Occipital lobe (tissue), 2 donors: ENCODE data around the gene LOXHD1. TPM values are rescaled to one million over a fixed set of nuclear protein-coding genes. Genes with fewer than 3 reads are reported as not detected.

Source experiments
- DNase-seq: peaks from one replicate; lab custom pipeline; 2025; lab: John Stamatoyannopoulos, UW
- total RNA-seq: library from RNA; depleted of rRNA; stranded (reverse); fragments of >200 nt; gene quantifications from one replicate; pipeline ENCODE4 v1.2.3, GENCODE V29; 2014

LOXHD1 gene
- total RNA-seq, 1 donor from 2014 or later, result 0.16 TPM

DNA sequence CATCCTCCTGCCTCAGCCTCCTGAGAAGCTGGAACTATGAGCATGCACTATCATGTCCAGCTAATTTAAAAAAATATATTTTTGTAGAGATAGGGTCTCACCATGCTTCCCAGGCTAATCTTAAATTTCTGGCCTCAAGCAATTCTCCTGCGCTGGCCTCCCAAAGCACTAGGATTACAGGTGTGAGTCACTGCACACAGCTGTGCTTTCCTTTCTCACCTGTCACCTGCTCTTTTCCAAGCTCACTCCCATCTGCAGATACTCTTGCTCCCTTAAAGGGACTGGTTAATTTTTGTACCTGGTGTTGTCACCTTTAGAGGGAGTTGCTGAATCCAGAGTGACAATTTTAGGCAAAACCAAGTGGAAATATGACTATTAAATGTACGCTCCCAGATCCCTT, 178.2 kb downstream of the LOXHD1 start:
- no peak for DNase-seq

DNA sequence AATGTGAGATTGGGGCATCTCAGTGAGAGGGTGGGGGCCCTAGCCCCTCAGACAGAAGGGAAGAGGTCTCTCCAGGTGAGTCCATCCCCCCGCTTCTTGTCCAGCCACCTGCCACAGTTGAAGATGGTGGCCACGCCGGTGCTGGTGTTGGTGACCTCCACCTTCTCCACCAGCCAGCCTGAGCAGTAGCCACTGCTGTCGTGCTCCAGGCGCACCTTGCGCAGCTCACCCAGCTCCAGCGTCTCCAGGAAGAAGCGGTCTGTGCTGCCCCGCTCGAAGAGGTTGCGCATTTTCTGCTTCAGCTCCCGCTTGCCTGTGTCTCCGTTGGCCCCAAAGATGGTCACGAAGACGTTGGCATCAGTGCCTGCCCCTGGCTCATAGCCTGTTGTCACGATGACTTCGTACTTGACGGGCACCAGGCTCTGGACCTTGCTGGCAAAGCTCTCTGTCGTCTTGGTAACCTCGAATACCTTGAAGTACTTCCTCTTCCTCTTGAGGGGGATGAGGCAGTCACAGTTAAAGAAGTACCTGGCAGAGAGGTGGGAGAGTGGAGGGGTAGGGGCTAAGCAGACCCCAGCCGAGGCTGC, 179.5 kb downstream of the LOXHD1 start:
- DNase-seq, result no peak

DNA sequence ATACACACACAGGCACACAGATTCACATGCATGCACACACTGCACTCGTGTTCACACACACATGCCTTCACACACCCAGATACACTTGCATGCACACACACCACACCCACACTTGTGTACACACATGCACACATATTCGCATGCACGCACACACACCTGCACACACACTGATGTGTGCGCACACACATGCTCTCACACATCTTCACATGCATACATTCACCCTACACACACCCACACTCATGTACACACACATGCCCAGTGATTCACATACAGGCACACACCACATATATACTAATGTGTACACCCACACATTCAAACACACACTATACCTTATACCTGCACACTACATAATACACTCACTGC, 181.6 kb downstream of the LOXHD1 start:
- no peak for DNase-seq

DNA sequence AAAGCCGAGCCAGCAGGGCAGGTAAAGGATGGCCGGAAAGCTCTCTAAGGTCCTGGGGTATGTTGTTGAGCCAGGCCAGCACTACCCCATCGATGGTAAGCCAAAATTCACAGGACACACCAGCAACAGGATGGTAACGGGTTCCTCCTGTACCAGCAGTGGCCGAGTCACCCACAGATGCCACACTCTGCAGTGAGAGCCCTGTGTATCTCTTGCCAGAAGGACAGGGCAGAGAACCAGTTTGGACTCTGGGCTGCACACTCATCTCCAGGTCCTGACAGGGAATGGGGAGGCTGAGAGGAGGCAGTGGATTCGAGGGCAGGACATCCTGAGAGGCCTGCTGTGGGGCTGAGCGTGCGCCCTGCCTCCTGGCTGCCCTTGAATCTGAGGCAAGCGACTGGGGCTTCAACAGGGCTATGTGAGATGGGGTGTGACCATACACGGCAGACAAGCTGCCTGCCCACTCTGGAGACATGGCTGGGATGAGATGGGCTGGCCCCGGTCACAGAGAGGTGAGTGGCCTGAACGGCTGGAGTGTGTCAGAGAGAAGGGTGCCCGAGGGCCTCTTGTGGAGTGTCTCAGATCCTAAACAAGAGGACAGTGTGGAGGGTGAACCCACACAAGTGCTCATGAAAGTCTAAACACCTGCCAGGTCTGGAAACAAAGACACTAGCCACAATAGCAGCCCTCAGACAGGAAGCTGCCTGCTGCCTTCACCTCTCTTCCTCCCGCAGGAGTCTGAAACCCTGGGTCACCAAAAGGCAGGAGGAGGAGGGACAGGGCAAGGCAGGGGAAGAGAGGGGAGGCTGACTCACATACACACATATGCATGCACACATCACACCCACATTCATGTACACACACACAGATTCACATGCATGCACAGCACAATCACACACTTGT, 182.3 kb downstream of the LOXHD1 start:
- no peak for DNase-seq

DNA sequence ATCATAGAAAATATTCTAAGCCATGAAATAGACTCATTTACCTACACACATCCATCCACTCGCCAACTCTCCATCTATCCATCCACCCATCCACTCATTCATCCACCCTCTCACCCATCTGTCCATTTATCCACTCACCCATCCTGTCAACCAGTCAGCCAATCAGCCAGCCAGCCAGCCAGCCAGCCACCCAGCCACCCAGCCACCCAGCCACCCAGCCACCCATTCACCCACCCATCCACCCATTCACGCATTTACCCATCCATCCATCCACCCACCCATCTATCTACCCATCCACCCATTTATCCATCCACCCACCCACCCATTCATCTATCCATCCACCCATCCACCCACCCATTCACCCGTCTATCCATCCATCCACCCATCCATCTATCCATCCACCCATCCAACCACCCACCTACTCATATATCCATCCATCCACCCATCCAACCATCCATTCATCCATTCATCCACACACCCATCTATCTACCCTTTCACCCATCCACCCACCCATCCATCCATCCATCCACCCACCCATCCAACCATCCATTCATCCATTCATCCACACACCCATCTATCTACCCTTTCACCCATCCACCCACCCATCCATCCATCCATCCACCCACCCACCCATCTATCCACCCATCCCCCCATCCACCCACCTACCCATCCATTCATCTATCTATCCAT, 185.1 kb downstream of the LOXHD1 start:
- DNase-seq, result no peak

DNA sequence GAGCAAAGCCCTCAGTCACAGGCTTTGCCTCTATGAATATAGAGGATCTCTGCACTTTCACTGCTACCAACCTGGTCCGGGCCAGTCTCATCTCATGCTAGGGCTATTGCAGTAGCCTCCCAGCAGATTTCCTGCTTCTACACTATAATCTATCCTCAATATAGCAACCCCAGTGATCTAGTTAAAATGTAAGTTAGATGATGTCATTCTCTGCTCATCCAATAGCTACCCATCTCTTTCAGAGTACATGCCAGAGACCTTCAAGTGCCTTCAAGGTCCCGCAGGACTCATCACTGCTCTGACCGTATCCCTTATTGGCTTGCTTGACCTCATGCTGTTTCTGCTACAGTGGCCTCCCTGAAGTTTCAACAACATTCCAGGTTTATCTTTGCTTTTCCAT, 186.3 kb downstream of the LOXHD1 start:
- DNase-seq, result no peak

DNA sequence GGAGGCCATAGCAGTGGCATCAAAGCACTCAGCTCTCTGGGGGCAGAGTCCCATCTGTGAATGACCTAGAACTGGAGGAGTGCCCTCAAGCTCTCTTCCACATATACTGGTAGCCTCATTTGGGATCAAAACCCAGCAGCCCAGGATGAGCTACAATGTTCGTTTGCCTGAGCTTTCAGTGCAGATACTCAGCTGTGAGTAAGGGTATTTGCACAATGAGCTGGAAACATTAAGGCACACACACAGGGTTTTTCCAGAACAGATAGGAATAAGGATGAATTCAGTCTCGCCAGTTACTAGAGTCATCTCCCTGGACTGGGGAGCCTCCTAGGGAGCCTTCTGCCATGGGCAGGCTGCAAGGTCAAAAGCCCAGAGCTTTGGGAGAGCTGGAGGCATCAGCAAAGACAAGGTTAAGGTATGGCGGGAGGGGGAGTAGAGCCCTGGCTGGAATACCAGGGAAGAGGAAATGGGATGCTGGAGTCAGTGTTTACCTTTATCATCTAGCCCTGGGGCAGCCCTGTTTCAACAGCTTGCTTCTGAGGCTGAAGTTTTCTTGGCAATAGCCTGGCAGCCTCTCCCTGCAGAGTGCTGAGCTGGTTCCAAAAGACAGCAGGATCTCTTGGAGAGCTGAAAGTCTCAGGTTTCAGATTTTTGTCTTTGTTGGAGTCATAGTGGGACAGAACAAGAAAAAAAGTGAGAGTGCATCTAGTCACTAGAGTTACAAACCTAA, 187.7 kb downstream of the LOXHD1 start:
- DNase-seq, result no peak

DNA sequence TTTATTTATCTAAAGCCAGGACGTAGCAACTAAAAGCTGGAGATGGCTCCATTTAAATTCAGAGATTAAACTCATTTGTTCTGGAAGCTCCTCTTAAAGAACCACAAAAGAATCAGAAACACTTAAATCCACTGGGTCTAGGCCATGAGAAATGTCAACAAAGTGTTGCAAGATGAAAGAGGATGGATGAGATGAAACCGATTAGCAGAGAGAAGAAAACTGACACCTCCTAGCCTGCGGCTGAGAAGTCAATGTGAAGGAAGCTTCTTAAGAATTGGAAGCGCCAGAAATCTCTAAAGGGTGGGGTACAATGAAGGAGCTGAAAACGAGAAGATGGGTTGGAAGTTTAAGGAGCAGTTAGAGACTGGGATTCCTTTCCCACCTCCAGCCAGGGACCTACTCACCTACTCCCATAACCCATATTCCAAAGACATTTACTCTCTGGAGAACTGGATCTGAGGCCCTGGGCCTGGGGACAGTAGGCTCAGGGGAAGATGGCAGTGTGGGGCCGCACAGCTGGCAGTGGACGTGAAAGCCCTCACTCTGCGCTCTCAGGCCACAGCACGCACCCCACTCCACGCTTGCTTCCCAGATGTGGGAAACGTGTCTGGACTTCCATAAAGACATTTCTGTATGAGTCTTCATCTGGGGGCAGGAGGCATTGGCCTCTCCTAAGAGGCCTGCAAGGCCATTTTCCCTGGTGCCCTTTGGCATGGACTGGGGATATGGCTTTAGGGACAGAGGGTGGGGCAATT, 188.4 kb downstream of the LOXHD1 start:
- DNase-seq, result no peak

DNA sequence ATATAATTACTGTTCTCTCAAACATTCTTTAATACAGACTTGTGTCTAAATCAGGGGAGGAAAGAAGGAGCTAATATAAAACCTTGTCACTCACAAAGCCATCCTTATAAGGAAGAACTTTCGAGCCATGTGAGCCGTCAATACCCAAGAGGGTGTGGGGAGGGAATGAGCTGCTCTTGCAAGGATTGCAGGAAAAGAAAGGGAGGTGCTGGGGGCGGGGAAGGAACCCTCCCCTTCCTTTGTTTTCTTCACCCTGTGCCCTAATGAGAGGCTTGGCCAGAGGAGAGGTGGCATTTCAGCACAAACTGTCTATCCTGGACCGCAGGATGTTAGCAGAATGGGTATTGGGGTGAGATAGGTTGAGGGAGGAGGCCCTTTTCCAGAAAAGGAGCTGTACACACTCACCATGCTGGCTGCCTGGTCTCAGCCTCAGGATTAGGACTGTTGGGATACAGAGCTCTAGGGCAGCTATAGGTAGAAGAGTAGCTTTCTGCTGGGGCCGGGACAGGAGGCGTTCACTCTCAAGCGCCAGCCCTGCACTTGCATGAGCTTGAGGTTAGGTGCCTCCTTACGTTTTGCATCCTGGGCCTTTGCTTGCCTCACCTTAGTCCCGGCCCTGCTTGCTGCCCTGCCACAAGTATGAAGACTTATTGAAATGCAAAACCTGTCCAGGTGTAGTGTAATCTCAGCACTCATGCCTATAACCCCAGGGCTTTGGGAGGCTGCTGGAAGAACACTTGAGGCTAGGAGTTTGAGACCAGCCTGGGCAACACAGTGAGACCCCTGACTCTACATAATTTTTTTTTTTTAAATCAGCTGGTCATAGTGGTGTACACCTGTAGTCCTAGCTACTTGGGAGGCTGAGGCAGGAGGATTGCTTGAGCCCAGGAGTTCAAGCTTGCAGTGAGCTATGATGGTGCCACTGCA, 190.5 kb downstream of the LOXHD1 start:
- DNase-seq, result no peak

DNA sequence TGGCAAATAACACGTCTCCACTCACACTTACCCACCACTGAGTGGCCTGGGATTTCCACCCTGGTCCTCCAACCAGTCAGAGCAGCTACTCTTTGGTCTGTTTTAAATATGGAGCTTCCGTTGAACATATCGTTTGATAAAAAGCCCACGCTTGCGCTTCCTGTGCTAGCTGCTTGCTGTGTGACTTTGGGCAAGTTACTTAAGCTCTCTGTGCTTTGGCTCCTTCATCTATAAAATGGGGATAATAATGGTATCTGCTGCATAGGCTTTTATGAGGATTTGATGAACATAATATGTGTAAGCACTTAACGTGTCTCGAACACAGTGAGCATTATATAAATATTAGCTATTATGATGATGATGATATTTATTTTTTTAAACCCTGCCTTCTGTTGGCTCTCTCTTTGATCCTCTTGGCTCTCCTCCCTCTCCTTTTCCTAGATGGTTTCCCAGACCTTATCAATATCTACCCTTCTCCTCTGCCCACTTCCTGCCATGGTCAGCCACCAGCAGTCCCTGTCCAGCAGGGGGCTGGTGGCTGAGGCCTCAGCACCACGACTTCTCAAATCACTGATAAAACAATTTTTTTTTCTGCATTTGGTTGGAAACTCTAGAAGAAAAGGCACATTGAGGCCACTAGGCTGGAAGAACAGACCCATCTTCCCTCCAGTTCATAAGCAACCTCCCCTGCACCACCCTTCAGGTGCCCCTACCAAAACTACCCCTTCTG, 191.9 kb downstream of the LOXHD1 start:
- no peak for DNase-seq

DNA sequence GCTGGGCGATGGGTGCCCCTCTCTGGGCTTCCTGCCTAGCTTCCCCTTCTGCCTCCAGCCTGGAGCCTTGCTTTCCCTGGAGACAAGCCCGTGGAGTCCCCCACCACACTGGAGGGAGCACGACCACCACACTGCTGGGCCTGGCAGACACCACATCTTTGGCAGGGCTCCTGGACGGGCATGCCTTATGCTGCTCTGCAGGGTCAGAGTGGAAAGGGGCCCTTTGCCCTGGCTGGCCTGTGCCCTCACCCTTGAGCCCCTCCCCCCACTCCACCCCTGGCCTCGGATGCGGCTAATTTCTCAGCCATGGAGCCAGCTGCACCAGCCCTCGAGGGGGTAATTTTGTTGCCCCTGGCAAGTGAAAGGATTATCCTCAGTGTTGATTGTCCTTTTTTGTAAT, 194.5 kb downstream of the LOXHD1 start:
- DNase-seq, result no peak

DNA sequence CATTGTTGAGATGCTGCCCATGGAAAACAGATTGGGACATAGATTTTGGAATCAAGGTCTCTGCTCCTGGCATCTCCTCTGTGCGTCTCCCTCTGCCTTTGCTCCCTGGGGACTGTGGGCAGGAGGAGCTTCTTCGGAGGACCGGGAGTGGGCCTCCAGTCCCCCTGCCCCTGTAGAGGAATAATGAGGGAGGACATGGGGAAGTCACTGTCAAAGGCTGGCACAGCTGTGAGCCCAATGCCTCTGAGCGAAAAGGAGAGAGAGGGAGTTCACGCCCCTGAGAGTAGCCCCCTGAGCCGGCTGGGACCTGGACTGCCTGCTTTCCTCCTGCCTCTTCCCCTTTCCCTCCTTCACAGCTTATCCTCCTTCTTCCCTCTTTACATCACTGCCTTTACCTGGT, 195.0 kb downstream of the LOXHD1 start:
- no peak for DNase-seq

DNA sequence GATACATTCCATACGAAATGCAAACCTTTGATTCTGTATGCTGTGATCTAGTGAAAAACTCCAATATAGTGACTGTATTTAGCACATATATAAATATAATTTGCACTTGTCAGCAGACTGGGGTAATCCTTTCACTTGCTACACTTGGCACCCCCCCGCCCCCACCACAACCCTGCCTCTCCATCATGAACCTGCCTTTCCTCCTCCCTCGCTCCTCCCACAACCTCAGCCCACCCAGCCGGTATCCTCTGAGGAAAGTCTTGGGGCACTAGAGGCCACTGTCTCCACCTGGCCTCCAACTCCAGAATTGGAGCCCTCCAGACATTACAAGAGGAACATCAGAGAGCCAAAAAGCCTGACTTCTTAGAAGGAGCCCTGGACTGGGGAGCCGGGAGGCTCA, 196.3 kb downstream of the LOXHD1 start:
- no peak for DNase-seq

DNA sequence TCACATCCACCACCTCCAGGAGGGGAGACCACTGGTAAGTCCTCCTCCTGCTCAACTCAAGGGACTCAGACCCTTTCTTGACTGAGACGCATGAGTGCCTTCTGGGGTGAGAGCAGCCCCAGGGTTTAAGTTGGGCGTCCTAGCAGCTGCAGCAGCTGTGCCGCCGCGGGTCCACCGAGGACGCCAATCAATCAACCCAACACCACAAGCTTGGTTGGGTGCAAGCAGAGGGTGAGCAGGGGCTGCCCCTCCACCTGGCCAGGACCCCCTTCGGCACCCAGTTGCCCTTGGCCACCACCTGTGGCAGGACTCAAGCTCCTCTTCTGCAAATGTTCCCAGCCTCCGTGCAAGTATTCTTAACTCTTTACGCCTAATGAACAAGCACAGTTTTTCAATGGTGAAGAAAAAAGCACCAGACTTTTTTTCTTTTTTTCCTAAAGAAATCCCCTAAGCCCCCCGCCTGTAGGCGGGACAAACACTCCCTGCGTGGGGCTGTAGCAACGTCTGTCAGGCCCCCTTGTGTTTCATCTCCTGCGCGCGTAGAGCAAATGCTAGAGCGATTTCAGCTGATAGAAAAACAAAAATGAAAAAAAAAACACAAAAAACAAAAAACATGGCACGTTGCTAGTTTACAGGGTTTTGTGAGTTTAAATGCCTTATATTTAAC, 197.1 kb downstream of the LOXHD1 start:
- no peak for DNase-seq

DNA sequence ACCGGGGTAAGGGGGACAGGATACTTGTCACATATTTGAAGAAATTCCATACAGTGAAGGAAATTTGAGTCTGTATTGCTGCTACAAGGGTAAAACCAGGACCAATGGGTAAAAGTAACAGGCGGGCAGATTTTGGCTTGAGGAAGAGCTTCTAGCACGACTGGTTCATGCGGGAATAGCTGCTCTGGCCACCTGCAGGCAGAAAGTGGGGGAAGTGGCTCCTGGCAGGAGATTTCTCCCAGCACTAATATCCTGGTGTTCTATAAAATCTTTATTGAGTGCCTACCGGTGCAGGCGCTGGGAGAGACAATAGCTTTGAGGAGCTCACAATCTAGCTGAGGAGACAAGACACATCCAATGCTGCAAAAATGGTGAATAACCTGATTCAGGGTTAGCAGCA, 198.5 kb downstream of the LOXHD1 start:
- DNase-seq, result no peak

DNA sequence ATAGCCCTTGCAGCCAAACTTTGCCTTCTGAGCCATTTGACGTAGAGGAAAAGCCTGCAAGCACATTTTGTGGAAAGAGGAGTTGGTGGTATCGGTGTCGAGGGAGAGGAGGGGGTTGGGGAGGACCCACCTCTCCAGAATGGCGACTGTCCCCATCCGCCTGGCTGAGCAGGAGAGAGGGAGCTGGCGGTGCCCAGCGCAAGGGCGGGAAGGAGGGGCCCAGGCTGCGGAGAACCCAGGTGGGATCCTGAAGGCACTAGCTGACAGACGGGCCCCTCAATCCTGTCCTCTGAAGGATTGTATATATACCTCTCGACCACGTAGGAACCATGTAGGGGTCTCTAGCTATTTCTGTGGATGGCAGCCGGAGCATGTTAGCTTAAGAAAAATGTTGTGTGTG, 200.3 kb downstream of the LOXHD1 start:
- DNase-seq, result no peak

DNA sequence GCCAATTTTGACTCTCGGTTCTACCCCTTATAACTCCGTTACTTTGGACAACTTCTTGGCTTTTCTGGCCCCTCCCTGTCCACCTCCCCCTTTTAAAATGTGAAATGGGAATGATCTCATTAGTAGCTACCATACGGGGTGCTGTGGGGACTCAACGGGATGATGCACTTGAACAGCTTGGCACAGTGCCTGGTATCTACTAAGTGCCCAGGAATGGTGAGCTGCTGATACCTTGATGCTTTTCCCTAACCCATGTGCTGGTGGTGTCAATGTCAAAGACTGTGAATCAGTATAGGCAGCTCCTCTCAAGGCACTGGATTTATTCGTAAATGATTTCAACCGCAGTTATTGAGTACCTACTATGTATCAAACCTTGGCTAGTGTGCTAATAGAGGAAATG, 204.2 kb downstream of the LOXHD1 start:
- DNase-seq, result no peak

DNA sequence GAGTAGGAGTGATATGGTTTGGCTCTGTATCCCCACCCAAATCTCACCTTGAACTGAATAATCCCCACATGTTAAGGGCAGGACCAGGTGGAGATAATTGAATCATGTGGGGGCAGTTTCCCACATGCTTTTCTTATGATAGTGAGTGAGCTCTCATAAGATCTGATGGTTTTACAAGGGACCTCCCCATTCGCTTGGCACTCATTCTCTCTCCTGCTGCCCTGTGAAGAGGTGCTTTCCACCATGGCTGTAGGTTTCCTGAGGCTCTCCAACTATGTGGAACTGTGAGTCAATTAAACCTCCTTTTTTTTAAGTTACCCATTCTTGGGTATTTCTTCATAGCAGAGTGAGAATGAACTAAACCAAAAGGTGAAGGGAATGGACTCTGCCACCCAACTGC, 207.5 kb downstream of the LOXHD1 start:
- DNase-seq, result no peak

DNA sequence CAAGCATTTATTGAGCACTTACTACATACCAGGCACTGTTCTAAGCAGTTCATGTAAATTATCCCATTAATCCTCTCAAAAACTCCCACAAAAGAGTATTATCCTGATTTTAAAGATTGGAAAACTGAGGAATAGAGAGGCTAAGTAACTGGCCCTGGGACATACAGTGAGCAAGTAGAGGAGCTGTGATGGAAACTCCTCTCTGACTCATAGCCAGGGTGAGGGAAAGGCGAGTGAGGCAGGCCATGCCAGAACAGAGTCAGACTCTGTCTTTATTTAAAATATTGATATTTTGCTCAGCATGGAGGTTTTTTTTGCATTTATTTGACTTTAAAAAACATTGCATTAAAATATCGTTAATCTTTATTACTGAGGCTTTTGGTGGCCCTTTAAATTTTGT, 208.0 kb downstream of the LOXHD1 start:
- no peak for DNase-seq
